GM21423 (cell line): ENCODE results near the gene EIF2S3.
A peak's percentile ranks its signal among the peaks of the same experiment; 100 is the strongest.
"Not testable (repeated sequence)": the region's sequence is repeated elsewhere in the genome, so short reads cannot be mapped to it uniquely, and the experiment has no call there.

ENCODE experiments used
- ATAC-seq: cut with Tn5 transposase; IDR thresholded peaks from one replicate; pipeline ENCODE4 v1.9.1; 2021; ENCODE audit warnings: mild to moderate bottlenecking, moderate library complexity; ENCODE audit not compliant: unreplicated experiment

EIF2S3 gene

DNA sequence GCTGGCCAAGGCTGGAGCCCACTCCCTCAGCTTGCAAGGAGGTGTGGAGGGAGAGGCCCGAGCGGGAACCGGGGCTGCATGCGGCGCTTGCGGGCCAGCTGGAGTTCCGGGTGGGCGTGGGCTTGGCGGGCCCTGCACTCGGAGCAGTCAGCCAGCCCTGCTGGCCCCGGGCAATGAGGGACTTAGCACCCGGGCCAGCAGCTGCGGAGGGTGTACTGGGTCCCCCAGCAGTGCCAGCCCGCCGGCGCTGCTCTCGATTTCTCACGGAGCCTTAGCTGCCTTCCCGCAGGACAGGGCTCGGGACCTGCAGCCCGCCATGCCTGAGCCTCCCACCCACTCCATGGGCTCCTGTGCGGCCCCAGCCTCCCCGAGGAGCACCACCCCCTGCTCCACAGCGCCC is 5.1 kb upstream of the EIF2S3 start:
- ATAC-seq, result not testable (repeated sequence)

DNA sequence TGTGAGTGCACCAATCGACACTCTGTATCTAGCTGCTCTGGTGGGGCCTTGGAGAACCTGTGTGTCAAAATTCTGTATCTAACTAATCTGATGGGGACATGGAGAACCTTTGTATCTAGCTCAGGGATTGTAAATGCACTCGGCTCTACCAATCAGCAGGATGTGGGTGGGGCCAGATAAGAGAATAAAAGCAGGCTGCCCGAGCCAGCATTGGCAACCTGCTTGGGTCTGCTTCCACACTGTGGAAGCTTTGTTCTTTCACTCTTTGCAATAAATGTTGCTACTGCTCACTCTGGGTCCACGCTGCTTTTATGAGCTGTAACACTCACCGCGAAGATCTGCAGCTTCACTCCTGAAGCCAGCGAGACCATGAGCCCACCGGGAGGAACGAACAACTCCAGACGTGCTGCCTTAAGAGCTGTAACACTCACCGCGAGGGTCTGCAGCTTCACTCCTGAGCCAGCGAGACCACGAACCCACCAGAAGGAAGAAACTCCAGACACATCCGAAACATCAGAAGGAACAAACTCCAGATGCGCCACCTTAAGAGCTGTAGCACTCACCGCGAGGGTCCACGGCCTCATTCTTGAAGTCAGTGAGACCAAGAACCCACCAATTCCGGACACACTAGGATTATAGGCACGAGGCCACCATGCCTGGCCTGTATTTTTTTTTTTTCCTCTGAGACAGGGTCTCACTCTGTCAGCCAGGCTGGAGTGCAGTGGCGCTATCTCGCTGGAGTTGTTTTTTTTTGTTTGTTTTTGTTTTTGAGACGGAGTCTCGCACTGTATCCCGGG is 4.0 kb upstream of the EIF2S3 start:
- not testable (repeated sequence) for ATAC-seq

DNA sequence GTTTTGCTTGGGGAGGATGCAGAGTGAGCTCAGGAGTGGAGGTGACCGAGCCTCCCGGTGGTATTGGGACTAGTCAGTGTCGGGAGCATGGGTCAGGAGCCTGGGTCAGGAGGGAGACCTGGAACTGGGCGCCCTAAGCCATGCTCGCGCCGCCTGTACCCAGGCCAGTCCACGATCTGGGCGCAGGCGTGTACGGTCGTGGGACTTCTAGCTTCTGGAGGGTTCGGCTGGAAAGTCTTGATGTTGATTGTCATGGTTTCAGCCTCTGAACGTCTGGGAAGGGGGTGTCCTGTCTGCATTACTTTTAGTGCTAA is 244 bp downstream of the EIF2S3 start:
- ATAC-seq, result peak; percentile 1

DNA sequence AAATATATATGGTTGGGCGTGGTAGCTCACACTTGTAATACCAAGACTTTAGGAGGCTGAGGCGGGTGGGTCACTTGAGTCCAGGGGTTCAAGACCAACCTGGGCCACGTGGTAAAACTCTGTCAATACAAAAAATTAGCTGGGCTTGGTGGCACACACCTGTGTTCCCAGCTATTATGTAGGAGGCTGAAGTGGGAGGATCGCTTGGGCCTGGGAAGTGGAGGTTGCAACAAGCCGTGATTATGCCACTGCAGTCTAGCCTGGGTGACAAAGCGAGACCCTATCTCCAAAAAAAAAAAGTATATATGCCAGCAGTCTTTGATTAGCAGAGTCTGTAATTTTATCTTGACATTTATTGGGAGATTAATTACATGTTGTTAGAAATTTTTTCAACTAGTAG is 8.7 kb downstream of the EIF2S3 start:
- ATAC-seq, result no peak

DNA sequence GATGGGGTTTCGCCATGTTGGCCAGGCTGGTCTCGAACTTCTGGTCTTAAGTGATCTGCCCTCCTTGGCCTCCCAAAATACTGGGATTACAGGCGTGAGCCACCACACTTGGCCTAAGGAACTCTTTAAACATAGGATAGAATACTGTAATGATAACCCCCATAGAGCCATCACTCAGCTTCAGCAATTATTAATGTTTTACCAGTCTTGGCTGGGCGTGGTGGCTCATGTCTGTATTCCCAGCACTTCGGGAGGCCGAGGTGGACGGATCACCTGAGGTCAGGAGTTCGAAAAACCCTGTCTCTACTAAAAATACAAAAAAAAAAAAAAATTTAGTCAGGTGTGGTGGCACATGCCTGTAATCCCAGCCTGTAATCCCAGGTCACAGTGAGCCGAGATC is 15.1 kb downstream of the EIF2S3 start:
- ATAC-seq, result no peak

DNA sequence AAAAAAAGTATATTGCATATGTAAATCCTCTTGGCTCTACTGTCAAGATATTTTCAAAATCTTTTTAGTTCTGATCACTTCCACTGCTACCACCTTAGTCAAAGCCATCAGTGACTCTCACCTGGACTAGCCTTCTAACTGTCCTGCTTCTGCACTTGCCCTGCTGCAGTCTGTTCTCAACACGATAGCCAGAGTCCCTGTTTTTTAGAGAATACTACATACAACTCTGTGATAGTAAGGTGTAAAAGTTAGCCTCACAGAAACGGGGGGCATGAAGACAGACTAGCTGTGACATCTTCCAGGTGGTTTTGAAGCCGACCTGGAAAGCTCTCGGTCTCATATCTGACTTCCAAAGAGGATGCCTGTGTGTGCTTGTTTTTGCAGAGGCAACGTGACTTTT is 24.7 kb downstream of the EIF2S3 start:
- no peak for ATAC-seq

DNA sequence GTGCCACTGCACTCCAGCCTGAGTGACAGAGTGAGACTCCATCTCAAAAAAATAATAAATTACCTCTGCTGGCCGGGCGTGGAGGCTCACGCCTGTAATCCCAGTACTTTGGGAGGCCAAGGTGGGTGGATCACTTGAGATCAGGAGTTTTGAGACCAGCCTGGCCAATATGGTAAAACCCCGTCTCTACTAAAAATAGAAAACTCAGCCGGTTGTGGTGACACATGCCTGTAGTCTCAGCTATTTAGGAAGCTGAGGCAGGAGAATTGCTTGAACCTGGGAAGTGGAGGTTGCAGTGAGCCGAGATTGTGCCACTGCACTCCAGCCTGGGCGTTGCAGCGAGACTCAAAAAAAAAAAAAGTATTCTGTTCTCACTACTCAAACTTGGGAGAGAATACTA is 25.5 kb downstream of the EIF2S3 start:
- ATAC-seq, result not testable (repeated sequence)

DNA sequence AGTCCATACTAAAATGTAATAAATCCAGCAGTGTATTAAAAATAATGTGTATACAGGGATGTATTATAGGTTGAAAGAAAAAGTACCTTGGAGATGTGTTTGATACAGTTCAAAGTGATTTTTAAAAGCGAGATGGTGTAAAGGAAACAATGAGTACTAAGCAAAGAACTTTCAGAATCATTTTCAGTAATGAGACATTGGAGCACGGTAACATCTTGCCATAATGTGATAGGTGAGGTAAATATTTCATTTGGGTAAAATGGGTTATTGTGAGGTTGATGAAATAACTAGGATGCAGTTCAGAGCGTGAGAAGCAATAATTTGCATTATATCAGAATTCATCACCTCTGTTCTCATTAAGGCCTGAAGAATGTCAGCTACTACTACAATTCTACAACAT is 25.9 kb downstream of the EIF2S3 start:
- no peak for ATAC-seq

DNA sequence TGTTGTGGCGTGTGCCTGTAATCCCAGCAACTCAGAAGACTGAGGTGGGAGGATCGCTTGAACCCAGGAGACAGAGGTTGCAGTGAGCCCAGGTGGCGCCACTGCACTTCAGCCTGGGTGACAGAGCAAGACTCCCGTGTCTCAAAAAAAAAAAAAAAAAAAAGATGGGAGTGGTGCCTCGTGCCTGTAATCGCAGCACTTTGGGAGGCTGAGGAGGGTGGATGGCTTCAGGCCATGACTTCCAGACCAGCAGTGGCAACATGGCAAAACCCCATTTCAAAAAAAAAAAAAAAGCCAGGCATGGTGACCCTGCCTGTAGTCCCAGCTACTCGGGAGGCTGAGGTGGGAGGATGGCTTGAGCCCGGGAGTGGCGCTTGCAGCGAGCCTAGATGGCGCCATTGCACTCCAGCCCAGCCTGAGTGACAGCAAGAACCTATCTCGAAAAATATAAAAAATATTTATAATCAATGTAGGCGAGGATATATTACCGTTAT is 27.0 kb downstream of the EIF2S3 start:
- no peak for ATAC-seq

DNA sequence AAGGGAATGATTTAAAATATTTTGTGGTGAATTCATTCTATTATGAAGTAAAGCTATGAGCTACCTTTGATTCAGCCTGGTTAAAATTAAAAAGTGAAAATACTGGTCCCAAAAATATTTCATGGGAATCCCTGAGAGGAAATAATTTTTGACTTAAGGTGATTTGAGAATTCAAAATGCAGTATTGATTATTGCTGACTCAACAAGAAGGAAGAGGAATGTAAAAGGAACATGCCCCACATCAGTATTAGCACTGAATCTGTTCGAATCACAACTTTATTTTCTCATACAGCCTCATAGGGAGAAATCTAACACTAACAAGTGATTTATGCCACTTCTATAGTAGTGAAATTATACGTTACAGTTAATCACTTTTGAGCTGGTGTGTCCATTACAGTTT is 27.7 kb downstream of the EIF2S3 start:
- no peak for ATAC-seq

DNA sequence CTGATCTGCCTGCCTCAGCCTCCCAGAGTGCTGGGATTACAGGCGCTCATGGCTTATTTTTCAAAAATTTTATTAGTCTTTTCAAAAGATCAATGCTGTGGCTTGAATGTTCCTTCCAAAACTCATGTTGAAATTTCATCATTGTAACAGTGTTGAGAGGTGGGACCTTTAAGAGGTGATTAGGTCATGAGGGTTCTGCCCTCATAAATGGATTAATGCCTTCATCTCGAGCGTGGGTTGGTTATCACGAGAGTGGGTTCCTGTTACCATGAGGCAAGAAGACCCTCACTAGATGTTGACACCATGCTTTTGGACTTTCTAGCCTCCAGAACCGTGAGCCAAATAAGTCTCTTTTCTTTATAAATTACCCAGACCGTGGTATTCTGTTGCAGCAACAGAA is 30.3 kb downstream of the EIF2S3 start:
- no peak for ATAC-seq

DNA sequence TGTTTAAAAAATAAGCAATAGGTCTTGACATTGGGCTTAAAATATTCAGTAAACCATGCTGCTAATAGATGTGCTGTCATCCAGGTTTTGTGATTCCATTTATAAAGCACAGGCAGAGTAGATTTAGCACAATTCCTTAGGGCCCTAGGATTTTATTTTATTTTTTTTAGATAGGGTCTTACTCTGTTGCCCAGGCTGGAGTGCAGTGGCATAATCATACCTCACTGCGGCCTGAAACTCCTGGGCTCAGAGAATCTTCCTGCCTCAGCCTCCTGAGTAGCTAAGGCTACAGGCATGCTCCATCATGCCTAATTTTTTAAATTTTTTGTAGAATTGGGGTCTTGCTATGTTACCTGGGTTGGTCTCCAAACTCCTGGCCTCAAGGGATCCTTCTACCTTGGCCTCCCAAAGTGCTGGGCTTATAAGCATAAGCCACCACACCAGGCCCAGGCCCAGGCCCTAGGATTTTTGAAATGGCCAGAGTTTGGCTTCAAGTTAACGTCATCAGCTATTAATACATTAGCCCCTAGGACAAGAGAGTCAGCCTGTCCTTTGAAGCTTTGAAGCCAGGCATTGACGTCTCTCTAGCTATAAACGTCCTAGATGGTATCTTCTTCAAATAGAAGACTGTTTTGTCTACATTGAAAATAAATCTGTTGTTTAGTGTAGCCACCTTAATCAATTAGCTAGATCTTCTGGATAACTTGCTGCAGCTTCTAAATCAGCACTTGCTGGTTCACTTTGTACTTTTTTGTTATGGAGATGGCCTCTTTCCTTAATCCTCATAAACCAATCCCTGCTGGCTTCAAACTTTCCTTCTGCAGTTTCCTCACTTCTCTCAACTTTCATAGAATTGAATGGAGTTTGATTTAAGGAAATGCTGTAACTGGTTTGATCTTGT is 35.8 kb downstream of the EIF2S3 start:
- ATAC-seq, result no peak

DNA sequence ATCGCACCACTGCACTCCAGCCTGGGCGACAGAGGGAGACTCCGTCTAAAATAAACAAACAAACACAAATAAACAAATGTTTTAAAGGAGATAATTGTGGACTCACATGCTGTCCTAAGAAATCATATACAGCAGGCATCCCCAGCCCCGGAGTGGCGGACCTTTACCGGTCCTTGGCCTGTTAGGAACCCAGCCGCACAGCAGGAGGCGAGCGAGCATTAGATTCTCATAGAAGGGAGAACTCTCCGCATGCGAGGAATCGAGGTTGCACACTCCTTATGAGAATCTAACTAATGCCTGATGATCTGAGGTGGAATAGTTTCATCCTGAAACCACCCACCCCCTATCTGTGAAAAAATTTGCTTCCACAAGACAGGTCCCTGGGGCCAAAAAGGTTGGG is 39.0 kb downstream of the EIF2S3 start:
- no peak for ATAC-seq

DNA sequence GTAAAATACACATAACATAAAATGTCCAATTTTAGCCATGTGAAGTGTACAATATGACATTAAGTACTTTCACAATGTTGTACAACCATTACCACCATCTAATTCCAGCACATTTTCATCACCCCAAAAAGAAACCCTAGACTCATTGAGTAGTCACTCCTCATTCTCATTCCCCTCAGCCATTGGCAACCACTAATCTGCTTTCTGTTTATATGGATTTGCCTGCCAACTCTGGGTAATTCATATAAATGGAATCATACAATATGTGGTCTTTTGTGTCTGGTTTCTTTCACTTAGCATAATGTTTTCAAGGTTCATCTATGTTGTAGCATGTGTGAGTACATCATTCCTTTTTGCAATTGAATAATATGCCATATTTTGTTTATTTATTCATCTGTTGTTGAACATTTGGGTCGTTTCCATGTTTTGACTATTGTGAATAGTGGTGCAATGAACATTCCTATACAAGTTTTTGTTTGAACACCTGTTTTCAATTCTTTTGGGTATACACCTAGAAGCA is 43.0 kb downstream of the EIF2S3 start:
- no peak for ATAC-seq

DNA sequence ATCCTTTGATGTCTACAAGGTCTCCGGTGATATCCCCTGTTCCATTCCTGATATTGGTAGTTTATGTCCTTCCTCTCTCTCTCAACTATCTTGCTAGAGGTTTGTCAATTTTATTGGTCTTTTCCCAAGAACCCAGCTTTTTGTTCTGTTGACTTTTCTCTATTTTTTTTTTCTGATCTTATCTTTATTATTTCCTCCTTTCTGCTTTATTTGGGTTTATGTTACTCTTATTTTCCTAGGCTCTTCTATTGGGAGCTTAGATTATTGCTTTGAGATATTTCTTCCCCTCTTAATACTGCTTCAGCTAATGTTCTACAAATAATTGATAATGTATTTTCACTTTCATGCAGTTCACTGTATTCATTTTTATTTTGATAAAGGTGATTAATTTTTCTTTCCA is 44.2 kb downstream of the EIF2S3 start:
- ATAC-seq, result no peak

DNA sequence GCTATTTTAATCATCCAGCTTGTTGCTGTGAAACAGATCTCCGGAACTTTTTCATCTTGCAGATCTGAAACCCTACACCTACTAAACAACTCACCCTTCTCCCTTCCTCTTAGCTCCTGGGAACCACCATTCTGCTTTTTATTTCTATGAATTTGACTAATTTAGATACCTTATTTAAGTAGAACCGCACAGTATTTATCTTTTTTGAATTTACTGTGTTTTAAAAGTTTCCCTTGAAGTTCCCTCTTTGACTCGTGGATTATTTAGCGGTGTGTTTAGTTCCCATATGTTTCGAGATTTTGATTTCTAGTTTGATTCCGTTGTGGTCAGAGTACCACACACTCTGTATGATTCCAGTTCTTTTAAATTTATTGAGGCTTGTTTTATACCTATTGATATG is 44.6 kb downstream of the EIF2S3 start:
- no peak for ATAC-seq

DNA sequence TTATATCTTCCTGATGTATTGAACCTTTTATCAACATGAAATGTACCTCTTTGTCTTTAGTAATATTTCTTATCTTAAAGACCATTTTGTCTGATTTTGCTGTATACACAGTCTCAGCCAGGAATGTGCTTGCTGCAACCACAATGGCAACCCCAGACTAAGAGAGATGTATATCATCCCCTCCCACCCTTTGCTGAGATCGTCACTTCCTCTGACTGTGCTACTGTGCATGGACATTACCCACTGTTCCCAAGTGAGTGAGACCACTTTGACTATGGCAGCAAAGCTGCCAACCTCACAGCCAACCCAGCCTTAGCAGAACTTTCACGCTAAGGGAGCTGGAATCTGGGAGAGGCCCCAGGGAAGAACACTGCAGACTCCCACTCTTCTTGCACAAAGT is 46.0 kb downstream of the EIF2S3 start:
- ATAC-seq, result no peak

DNA sequence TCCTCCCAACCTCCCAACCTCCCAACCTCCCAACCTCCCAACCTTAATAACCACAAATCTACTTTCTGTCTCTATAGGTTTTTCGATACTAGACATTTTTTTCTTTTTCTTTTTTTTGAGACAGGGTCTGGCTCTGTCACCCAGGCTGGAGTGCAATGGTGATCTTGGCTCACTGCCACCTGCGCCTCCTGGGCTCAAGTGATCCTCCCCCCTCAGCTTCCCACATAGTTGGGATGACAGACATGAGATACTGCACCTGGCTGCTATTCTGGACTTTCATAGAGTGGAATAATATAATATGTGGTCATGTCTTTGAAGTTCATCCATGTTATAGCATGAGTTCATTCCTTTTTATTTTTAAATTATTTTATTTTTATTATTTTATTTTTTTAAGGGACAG is 55.3 kb downstream of the EIF2S3 start:
- ATAC-seq, result no peak

DNA sequence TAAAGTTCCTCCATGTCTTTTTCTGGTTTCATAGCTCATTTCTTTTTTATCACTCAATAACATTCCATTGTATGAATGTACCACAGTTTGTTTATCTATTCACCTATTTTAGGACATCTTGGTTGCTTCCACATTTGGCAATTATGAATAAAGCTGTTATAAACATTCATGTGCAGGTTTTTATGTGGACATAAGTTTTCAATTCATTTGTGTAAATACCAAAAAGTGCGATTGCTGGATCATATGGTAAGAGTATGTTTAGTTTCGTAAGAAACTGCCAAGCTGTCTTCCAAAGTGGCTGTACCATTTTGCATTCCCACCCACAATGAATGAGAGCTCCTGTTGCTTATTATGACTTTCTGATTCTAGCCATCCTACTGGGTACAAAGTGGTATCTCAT is 58.4 kb downstream of the EIF2S3 start:
- ATAC-seq, result no peak

DNA sequence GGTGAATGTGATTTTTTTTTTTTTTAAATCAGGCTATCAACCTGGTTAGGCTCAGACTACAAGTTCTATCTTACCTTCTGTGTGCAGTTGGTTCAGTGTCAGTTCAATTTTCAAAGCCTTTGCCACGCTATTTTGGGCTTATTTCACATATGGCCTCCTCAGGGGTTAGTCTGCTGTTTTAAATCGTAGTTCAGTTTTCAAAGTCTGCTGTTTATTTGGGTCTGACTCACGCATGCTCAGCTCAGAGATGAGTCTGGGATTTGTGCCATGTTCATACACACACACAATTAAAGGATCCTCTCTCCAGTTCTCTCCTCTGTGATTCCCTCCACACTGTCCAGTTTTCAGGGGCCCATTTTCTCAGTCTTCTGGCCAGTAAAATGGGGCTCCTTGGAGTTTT is 62.5 kb downstream of the EIF2S3 start:
- no peak for ATAC-seq

DNA sequence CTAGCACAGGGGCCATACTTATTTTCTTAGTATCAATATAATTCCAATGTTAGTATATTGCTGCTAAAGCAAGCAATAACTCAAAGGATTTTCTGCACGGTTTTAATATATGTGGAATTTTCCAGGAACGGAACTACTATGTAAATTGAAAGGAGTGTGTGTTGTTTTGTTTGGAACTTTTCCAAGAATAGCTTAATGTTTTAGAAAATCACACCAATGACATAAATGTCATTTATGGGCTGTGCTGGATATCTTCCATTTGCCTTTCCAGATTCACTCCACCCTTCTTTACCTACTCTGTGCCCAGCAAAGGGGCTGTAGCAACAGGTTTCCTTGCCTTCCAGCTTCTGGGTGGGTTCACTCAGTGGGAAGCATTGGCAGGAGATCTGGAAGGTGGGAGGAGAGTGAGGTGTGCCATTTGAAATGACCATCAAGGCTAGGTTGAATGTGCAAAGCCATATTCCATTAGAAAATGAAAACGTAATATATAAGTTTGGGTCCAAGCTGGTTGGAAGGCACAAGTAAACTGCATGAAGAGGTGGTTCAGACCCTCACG is 69.6 kb downstream of the EIF2S3 start:
- ATAC-seq, result no peak
